ENCODE results near the gene LMTK2. TPM values are rescaled to one million over a fixed set of nuclear protein-coding genes. Genes with fewer than 3 reads are reported as not detected.

LMTK2 gene
- polyA plus RNA-seq, 1 donor from 2014 or later, result 11.9 TPM

GRCh38 chr7:98194672-98195457 lies 88.2 kb downstream of the LMTK2 start:
- H3K4me3 ChIP-seq (ENCODE audit: low read length), result no peak overlapping the region
- no peak for TF ChIP-seq SMC3 (conservative IDR thresholded peaks at IDR 0.05; ENCODE audit: poor library complexity)
- TF ChIP-seq REST (IDR thresholded peaks at IDR 0.05; ENCODE audit: borderline replicate concordance), result no peak
- no peak for TF ChIP-seq EP300 (conservative IDR thresholded peaks at IDR 0.05; ENCODE audit: poor library complexity, severe bottlenecking)
- no peak for TF ChIP-seq CTCF (IDR thresholded peaks at IDR 0.05; ENCODE audit: poor library complexity, severe bottlenecking)
- TF ChIP-seq EZH2 (IDR thresholded peaks at IDR 0.05; ENCODE audit: borderline replicate concordance, insufficient read depth, low read length, poor library complexity, severe bottlenecking), result no peak
- TF ChIP-seq POLR2AphosphoS5 (IDR thresholded peaks at IDR 0.05), result no peak
- TF ChIP-seq RAD21 (conservative IDR thresholded peaks at IDR 0.05), result no peak
- no peak for TF ChIP-seq TAF1 (IDR thresholded peaks at IDR 0.05; ENCODE audit: low read depth)
- TF ChIP-seq MXI1 (conservative IDR thresholded peaks at IDR 0.05; ENCODE audit: poor library complexity, severe bottlenecking), result no peak
- H2AFZ ChIP-seq (ENCODE audit: low read depth, low read length), result no peak overlapping the region
- no peaks in the 10 kb centered on the region for H3F3A ChIP-seq (ENCODE audit: insufficient read depth, low read length, poor library complexity, severe bottlenecking)
- H3K9me3 ChIP-seq (ENCODE audit: low read length), result no peaks in the 10 kb centered on the region
- no peak overlapping the region for H3K4me2 ChIP-seq (ENCODE audit: low read length)
- H3K36me3 ChIP-seq (ENCODE audit: insufficient read depth, low read length), result no peaks in the 10 kb centered on the region
- no peaks in the 10 kb centered on the region for H3K27me3 ChIP-seq (ENCODE audit: insufficient read depth, low read depth, low read length)
- no peaks in the 10 kb centered on the region for H3K79me2 ChIP-seq (replicated peaks; ENCODE audit: insufficient read depth, low read length)
- no peak overlapping the region for H3K27ac ChIP-seq (ENCODE audit: low read length)
- H3K9me2 ChIP-seq (ENCODE audit: insufficient read depth, low read length), result no peaks in the 10 kb centered on the region
- no peak overlapping the region for H3K9ac ChIP-seq (ENCODE audit: low read length)
- H4K20me1 ChIP-seq (ENCODE audit: insufficient read depth), result no peaks in the 10 kb centered on the region

- Histone ChIP-seq H2AFZ (ENCODE audit: low read depth, low read length) (no peak overlapping the region), H3K9ac (ENCODE audit: low read length) (no peak overlapping the region), H3K27ac (ENCODE audit: low read length) (no peak overlapping the region), H3K9me2 (ENCODE audit: insufficient read depth, low read length) (no peaks in the 10 kb centered on the region), H3K4me2 (ENCODE audit: low read length) (no peak overlapping the region), H3F3A (ENCODE audit: insufficient read depth, low read length, poor library complexity, severe bottlenecking) (no peaks in the 10 kb centered on the region), H3K4me3 (ENCODE audit: low read length) (no peak overlapping the region), H3K9me3 (ENCODE audit: low read length) (no peaks in the 10 kb centered on the region), H3K79me2 (replicated peaks; ENCODE audit: insufficient read depth, low read length) (no peaks in the 10 kb centered on the region), H4K20me1 (ENCODE audit: insufficient read depth) (no peaks in the 10 kb centered on the region), H3K27me3 (ENCODE audit: insufficient read depth, low read depth, low read length) (no peaks in the 10 kb centered on the region), H3K36me3 (ENCODE audit: insufficient read depth, low read length) (no peaks in the 10 kb centered on the region)
- no peak for TF ChIP-seq RAD21 (conservative IDR thresholded peaks at IDR 0.05)
- TF ChIP-seq EZH2 (IDR thresholded peaks at IDR 0.05; ENCODE audit: borderline replicate concordance, insufficient read depth, low read length, poor library complexity, severe bottlenecking), result no peak
- no peak for TF ChIP-seq TAF1 (IDR thresholded peaks at IDR 0.05; ENCODE audit: low read depth)
- TF ChIP-seq CTCF (IDR thresholded peaks at IDR 0.05; ENCODE audit: poor library complexity, severe bottlenecking), result no peak
- TF ChIP-seq SMC3 (conservative IDR thresholded peaks at IDR 0.05; ENCODE audit: poor library complexity), result no peak
- no peak for TF ChIP-seq EP300 (conservative IDR thresholded peaks at IDR 0.05; ENCODE audit: poor library complexity, severe bottlenecking)
- no peak for TF ChIP-seq REST (IDR thresholded peaks at IDR 0.05; ENCODE audit: borderline replicate concordance)
- no peak for TF ChIP-seq MXI1 (conservative IDR thresholded peaks at IDR 0.05; ENCODE audit: poor library complexity, severe bottlenecking)
- TF ChIP-seq POLR2AphosphoS5 (IDR thresholded peaks at IDR 0.05), result no peak
Observed at GRCh38 chr7:98196706-98197605, 90.3 kb downstream of the LMTK2 start.

Data from neural cell (in vitro differentiated cells).